ENCODE measurements around the gene SMG7. TPM values are rescaled to one million over a fixed set of nuclear protein-coding genes. Genes with fewer than 3 reads are reported as not detected.

SMG7 gene
- total and polyA plus RNA-seq, 10 of the 15 experiments (the other 5 are each of a cell fraction or from before 2014, with no cell fraction given) = 9.5 to 65.4 (median 42.7) TPM

- 8% methylated on average over 1 of the region's 1 CpG for WGBS (ENCODE audit: insufficient coverage, insufficient replicate concordance, low lambda C conversion rate, missing lambda C conversion rate)
- in situ Hi-C loops (cut with MboI) = no loop called here
Observed at GRCh38 chr1:183433703-183434102, 38.6 kb upstream of the SMG7 start.

More at GRCh38 chr1:183433703-183434102, 38.6 kb upstream of the SMG7 start:
- FAIRE-seq (no peak), ATAC-seq (no peak), DNase-seq (ENCODE audit: low read depth, low spot score) (no peak)
- TF ChIP-seq SREBF2 (IDR thresholded peaks at IDR 0.05; ENCODE audit: low read length) (no peak), SUZ12 (IDR thresholded peaks at IDR 0.05; ENCODE audit: unreplicated experiment) (no peak), BCL11A (IDR thresholded peaks at IDR 0.05; ENCODE audit: low read depth, low read length) (no peak), CUX1 (IDR thresholded peaks at IDR 0.05; ENCODE audit: insufficient replicate concordance, low read depth, low read length) (no peak), FOXM1 (IDR thresholded peaks at IDR 0.05; ENCODE audit: low read depth, low read length) (no peak), ZNF274 (IDR thresholded peaks at IDR 0.05; ENCODE audit: insufficient read depth, insufficient read length) (no peak), ATF7 (IDR thresholded peaks at IDR 0.05; ENCODE audit: low read depth) (no peak), CBX3 (IDR thresholded peaks at IDR 0.05; ENCODE audit: borderline replicate concordance, low read depth) (no peak)
- Histone ChIP-seq H3K4me2 (ENCODE audit: control insufficient read depth, insufficient read depth) (no peak overlapping the region), H4K20me1 (ENCODE audit: control insufficient read depth, insufficient read depth) (no peaks in the 10 kb centered on the region), H3K9ac (ENCODE audit: control insufficient read depth, insufficient read depth, low read length) (no peak overlapping the region), H3K4me1 (ENCODE audit: control insufficient read depth, insufficient read depth, low read length) (no peaks in the 10 kb centered on the region), H3K27me3 (replicated peaks in 1 of 2; ENCODE audit: control insufficient read depth in 2 of 2, insufficient read depth in 2 of 2, low read length in 1 of 2) (peaks cover 0 to 3% of the 10 kb centered on the region in 2 experiments; a peak in 1 of 4 replicates), H3K27ac (ENCODE audit: control insufficient read depth, insufficient read depth) (no peak overlapping the region), H3K4me3 (no peak overlapping the region), H3K36me3 (ENCODE audit: control insufficient read depth in 2 of 2, insufficient read depth in 2 of 2, low read length in 1 of 2) (no peaks in the 10 kb centered on the region), H2AFZ (ENCODE audit: control insufficient read depth, low read depth, low read length) (no peak overlapping the region), H3K9me3 (replicated peaks; ENCODE audit: control insufficient read depth, insufficient read depth, low read length) (no peaks in the 10 kb centered on the region), H3K79me2 (ENCODE audit: control insufficient read depth, insufficient read depth, low read length) (no peaks in the 10 kb centered on the region)
- intact Hi-C loops (cut with micrococcal nuclease; ENCODE audit: unreplicated experiment) = no loop called here
- ChIA-PET RAD21 (ENCODE audit: unreplicated experiment) (no interaction called here), SMC1A (ENCODE audit: uncharacterized antibody, unreplicated experiment) (interaction anchor here (1.2 kb wide), 1 partner anchor 10 kb away, joined by 4 read pairs; no protein-coding TSS in a partner anchor), CTCF (interaction anchor here (1.5 kb wide), 1 partner anchor 11 kb away, joined by 3 read pairs; no protein-coding TSS in a partner anchor), POLR2A (interaction anchor here (0.5 kb wide), 2 partner anchors 1139 to 1363 kb away, joined by 3 to 6 read pairs; no protein-coding TSS in a partner anchor)
- BruUV-seq (replicated peaks) = no TSS peak

All from GM12878 (cell line).